ENCODE results near the gene OR6C70.
"Not testable (repeated sequence)": the region's sequence is repeated elsewhere in the genome, so short reads cannot be mapped to it uniquely, and the experiment has no call there.

OR6C70 gene

DNA sequence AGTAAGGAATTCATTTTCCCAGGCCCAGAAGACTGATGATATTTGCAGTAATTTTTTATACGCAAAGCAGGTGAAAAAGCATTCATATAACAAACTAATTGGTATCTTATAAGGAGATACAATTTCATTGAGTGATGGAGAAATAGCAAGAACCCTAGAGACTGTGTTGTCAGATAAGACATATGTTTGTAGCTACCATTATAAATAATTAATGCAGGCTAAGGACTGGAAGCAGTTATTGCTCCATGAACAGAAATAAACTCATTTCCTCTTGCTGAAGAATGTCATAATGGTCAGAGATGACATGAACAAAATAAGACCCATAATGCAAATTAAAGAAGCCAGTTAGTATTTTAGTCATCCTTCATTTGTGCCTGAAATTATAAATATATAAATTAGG lies 24.6 kb downstream of the OR6C70 start:
- H3K36me3 Mint-ChIP-seq, result no peaks in the 10 kb centered on the region
- no peaks in the 10 kb centered on the region for H3K4me1 Mint-ChIP-seq
- peaks cover 8% of the 10 kb centered on the region for H3K9me3 Mint-ChIP-seq
- DNase-seq (ENCODE audit: low spot score in 2 of 2) (no peak), ATAC-seq (no peak)
- H3K4me3 Mint-ChIP-seq, result no peak overlapping the region
- H3K27ac Mint-ChIP-seq, result no peak overlapping the region

DNA sequence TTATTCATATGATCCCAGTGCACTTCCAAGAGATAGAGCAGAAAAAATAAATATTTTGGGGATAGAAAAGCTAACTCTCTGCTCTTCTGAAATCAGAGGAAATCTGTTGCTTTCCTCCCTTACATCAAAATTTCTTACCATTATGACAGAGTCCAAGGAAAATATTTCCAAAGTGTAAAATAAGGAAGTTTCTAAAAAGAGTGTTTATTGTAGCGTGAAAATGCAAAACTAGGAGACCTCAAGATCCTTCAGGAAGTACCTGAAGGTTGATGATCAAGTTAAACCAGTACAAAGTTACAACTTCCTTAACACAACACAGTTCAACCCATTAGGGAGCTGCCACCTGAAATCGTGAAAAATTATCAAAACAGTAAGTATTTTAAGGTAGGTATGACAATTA lies 26.2 kb downstream of the OR6C70 start, which contains the start of gene OR6C2:
Gene OR6C2, plus strand, starts transcription at position 301 of the 400 bp plus-strand sequence. CDS start 8,138 bp downstream, outside the sequence.
- peaks cover 17% of the 10 kb centered on the region for H3K9me3 Mint-ChIP-seq
- H3K4me1 Mint-ChIP-seq, result no peaks in the 10 kb centered on the region
- no peaks in the 10 kb centered on the region for H3K36me3 Mint-ChIP-seq
- ATAC-seq (no peak), DNase-seq (ENCODE audit: low spot score in 2 of 2) (no peak)
- no peak within 1 kb of the TSS for H3K4me3 Mint-ChIP-seq
- H3K27ac Mint-ChIP-seq, result no peak within 1 kb of the TSS

DNA sequence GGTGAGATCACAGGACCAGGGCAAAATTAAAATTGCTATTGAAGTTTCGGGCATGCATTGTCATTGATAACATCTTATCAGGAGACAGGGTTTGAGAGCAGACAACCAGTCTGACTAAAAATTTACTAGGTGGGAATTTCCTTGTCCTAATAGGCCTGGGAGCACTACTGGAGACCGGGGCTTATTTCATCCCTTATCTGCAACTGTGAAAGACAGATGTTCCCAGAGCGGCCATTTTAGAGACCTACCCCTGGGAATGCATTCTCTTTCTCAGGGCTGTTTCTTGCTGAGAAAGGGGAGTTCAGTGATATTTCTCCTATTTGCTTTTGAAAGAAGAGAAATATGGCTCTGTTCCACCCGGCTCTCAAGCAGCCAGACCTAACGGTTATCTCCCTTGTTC lies 28.7 kb downstream of the OR6C70 start:
- not testable (repeated sequence) for ATAC-seq, H3K27ac Mint-ChIP-seq
- peaks cover 17% of the 10 kb centered on the region for H3K9me3 Mint-ChIP-seq

DNA sequence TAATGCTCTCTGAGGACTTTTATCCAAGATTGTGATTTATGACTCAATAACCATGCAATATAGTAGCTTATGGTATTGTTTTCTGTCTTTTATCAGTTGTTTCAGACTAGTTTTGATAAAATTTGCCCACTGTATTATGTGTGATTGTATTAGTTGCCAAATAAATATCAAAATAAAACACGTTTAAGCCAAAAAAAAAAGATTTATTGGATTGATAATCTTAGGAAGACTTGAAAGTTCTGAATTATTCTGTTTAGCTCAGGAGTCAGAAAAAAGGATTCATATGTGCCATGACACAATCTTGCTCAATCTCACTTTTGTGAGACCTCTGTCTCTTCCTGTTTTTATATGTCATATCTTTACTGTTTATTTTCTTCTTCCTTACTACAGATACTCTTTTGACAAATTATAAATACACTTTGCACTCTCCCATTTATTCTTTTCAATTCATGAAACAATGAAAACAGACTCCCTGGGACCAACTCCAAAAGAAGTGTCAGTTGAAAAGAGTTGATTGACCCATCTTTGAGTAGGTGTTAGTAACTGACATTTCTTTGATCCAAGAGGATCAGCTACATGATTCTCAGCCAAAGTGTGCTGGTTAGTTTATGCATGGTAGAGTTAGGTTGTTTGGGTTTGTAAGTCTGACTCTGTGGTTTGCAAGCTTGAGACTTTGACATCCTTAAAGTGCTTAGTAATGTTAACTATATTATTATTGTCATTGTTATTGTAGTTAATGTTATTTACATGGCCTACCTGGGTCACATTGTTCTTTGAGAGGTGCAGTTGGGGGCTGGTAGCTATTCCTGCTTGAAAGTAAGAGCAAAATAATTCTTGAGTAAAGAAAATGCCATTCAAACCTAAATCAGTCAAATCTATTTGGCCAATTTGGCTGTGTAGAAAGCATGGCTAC lies 41.4 kb downstream of the OR6C70 start:
- no peak overlapping the region for H3K27ac Mint-ChIP-seq
- no peak overlapping the region for H3K4me3 Mint-ChIP-seq
- ATAC-seq, result no peak
- no peaks in the 10 kb centered on the region for H3K36me3 Mint-ChIP-seq
- H3K4me1 Mint-ChIP-seq, result no peaks in the 10 kb centered on the region
- no peaks in the 10 kb centered on the region for H3K9me3 Mint-ChIP-seq
- no peak for DNase-seq (ENCODE audit: low spot score in 2 of 2)

More for the DNA sequence above, 28.7 kb downstream of the OR6C70 start:
- H3K4me1 Mint-ChIP-seq; H3K36me3 Mint-ChIP-seq; H3K4me3 Mint-ChIP-seq; DNase-seq (ENCODE audit: low spot score in 2 of 2): not testable (repeated sequence)

DNA sequence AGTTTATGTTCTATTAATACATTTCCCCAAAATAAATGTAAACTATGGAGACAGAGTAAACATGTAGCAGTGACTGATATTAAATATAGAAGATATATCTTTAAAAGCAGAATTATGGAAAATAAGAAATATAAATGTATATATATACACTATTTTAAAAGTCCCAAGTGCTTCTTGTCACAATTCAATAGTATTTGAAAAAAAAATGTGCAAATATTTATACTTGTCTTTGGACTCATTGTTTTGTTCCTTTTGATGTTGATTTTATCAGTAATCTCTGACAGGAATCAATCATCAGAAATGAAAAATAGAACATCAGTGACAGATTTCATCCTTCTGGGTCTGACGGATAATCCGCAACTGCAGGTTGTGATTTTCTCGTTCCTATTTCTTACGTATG lies 44.0 kb downstream of the OR6C70 start, which contains the start of gene OR6C76:
Gene OR6C76, plus strand, starts transcription at position 301 of the 400 bp plus-strand sequence. Its CDS starts 0 bp downstream, at position 301.
- Mint-ChIP-seq H3K9me3 (no peaks in the 10 kb centered on the region), H3K4me3 (no peak within 1 kb of the TSS), H3K27ac (no peak within 1 kb of the TSS), H3K36me3 (no peaks in the 10 kb centered on the region), H3K4me1 (no peaks in the 10 kb centered on the region)
- ATAC-seq (no peak), DNase-seq (ENCODE audit: low spot score in 2 of 2) (no peak)

DNA sequence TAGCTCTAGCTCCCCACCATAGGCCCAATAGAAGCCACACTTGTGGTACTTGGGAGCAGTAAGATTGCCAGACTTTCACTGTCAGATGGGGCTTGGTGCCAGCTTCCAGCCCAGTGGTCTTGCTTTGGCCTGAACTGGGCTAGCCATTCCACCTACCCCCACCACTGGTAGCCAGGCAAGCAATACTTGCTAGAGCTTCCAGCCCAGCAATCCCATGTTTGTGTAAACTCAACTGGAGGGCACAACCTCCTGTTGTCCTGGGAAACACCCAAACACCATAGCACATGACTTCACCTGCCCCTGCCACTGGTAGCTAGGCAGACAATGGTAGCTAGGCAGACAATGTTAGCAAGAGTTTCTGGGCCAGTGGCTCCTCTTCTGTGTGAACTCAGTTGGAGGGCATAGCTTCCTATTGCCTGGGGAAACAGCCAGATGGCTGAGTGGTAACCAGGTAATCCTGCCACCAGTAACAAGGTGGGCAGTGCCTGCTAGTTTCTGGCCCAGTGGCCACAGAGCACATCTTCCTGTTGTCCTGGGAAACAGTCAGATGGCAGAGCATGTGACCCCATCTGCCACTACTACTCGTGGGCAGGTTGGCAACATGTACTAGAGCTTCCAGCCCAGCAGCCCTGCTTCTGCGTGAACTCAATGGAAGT lies 49.5 kb downstream of the OR6C70 start:
- H3K36me3 Mint-ChIP-seq, result no peaks in the 10 kb centered on the region
- H3K9me3 Mint-ChIP-seq, result no peaks in the 10 kb centered on the region
- H3K4me1 Mint-ChIP-seq, result peaks cover 3% of the 10 kb centered on the region
- no peak overlapping the region for H3K27ac Mint-ChIP-seq
- DNase-seq (ENCODE audit: low spot score in 2 of 2) (no peak), ATAC-seq (no peak)
- H3K4me3 Mint-ChIP-seq, result no peak overlapping the region

Data from stimulated activated effector memory CD8-positive, alpha-beta T cell treated with anti-CD3 and anti-CD28 coated beads, Interleukin-12 subunit alpha, Interleukin-12 subunit beta, amount 100 ng/mL, for 72 hours (primary cell).